ENCODE results near the gene CXorf58.

DNA sequence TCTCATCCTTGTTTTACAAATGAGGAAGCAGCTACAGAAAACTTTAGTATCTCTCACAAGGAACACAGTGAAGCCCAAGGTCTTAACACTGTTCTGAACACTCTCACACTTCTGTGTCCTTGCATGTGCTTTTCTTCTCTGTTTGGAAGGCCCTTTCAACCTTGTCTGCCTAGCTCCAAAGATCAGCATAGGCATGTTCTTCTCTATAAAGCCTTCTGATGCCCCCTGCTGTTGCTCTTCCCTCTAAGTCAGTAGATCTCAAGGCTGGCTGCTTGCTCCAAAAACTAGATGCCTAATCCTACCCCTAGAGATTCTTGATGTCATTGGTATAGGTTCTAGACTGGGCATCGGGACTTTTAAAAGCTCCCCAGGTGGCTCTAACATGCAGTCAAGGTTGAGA is 6.0 kb upstream of the CXorf58 start:
- TF ChIP-seq POLR2A (IDR thresholded peaks at IDR 0.05), result no peak
- TF ChIP-seq CTCF (IDR thresholded peaks at IDR 0.05), result peak in 5 of 7 experiments; percentile 22 to 56 (median 36)
- peak in 2 of 3 donors; percentile 28 to 55 for TF ChIP-seq POLR2AphosphoS5 (IDR thresholded peaks at IDR 0.05)
- TF ChIP-seq EP300 (IDR thresholded peaks at IDR 0.05), result no peak
